ENCODE data around the gene TIMM50.

The TIMM50 gene

GRCh38 chr19:39539165-39539517, 58.5 kb downstream of the TIMM50 start:
- DNase-seq, result peak; percentile 50

- peak; percentile 90 for DNase-seq
Observed at GRCh38 chr19:39539518-39540332, 59.1 kb downstream of the TIMM50 start, which contains the start of gene EID2. TSS of gene EID2 (minus strand) at chr19:39540161. CDS start at chr19:39540079, 82 bp downstream.

- no peak for DNase-seq
Observed at GRCh38 chr19:39540333-39540673, 59.7 kb downstream of the TIMM50 start.

Data from kidney glomerular epithelial cell (primary cell).